HepG2 (cell line): ENCODE measurements around the gene TMEM108. TPM values are rescaled to one million over a fixed set of nuclear protein-coding genes. Genes with fewer than 3 reads are reported as not detected.

Experiments
- ATAC-seq: fragments of 200-7000 bp; cut with Tn5 transposase; 3 replicates; pipeline ENCODE4 v1.9.1; 2020; ENCODE audit warnings: mild to moderate bottlenecking, moderate library complexity
- BruUV-seq: library from RNA; stranded (reverse); fragments of 400-500 nt; replicated peaks from 2 replicates; lab custom pipeline; 2021; lab: Mats Ljungman, UMichigan
- CTCF ChIA-PET: fragments of 300-600 bp; formaldehyde crosslinking; extraction: SDS; loops from one replicate; lab custom pipeline; 2021; ENCODE audit warnings: low total read pairs, inconsistent platforms, low intra/inter-chr PET ratio; lab: Yijun Ruan, JAX
- POLR2A ChIA-PET: fragments of 350-600 bp; sonication (Branson Sonifier 250); formaldehyde crosslinking; loops from one replicate; lab custom pipeline; 2020; ENCODE audit warnings: antibody characterized with exemption, inconsistent platforms; lab: Yijun Ruan, JAX
- DNase-seq: peaks from one replicate; pipeline ENCODE4 v3.0.0-alpha.2; 2015; ENCODE audit warnings: low spot score
- FAIRE-seq: peaks from 3 replicates; lab custom pipeline; 2011; peaks lifted over from hg19 to GRCh38; lab: Jason Lieb, UNC
- H2AFZ ChIP-seq: one replicate; pipeline ENCODE4 v1.6.1; 2011; ENCODE audit warnings: low read length, inconsistent platforms
- H3K27ac ChIP-seq: fragments of 300-600 bp; 3 replicates; pipeline ENCODE4 v1.8.0; 2011; ENCODE audit warnings: mixed run types, mild to moderate bottlenecking, mixed read lengths, low read length, inconsistent platforms; ENCODE audit not compliant: insufficient read depth; ENCODE audit errors: extremely low read length
- H3K27me3 ChIP-seq, 2 experiments: fragments of 200-600 bp in 1 of 2; 2 replicates in 1 of 2; 3 replicates in 1 of 2; pipeline versions ENCODE4 v1.6.0 to v1.8.0; 2011; ENCODE audit warnings: low read length in 2 of 2, mild to moderate bottlenecking in 2 of 2, moderate library complexity in 2 of 2, inconsistent platforms in 1 of 2; ENCODE audit not compliant: insufficient read depth in 2 of 2, control insufficient read depth in 1 of 2
- H3K36me3 ChIP-seq, 2 experiments: fragments of 200-600 bp in 1 of 2; replicated peaks in 1 of 2; 2 replicates in 1 of 2; 3 replicates in 1 of 2; pipeline versions ENCODE4 v1.5.1 to v1.8.0; 2011; ENCODE audit warnings: low read length in 2 of 2, inconsistent platforms in 1 of 2; ENCODE audit not compliant: insufficient read depth in 2 of 2, control insufficient read depth in 1 of 2
- H3K4me1 ChIP-seq: 2 replicates; pipeline ENCODE4 v1.5.1; 2012; ENCODE audit warnings: low read length, inconsistent platforms; ENCODE audit not compliant: insufficient read depth
- H3K4me2 ChIP-seq: 2 replicates; pipeline ENCODE4 v1.6.0; 2011; ENCODE audit warnings: low read depth, low read length, inconsistent platforms
- H3K4me3 ChIP-seq, 3 experiments: fragments of 200-600 bp in 1 of 3; sonication (generic), shearing (Covaris generic) in 1 of 3; replicated peaks in 1 of 3; 2 replicates each; pipeline ENCODE4 v1.5.1; 2011 to 2016; ENCODE audit warnings: low read length in 3 of 3, inconsistent platforms in 2 of 3, low read depth in 2 of 3, mild to moderate bottlenecking in 2 of 3, control low read depth in 1 of 3, mixed read lengths in 1 of 3; ENCODE audit not compliant: insufficient read depth in 1 of 3
- H3K79me2 ChIP-seq: one replicate; pipeline ENCODE4 v1.6.1; 2011; ENCODE audit warnings: low read length, inconsistent platforms; ENCODE audit not compliant: insufficient read depth
- H3K9ac ChIP-seq: 2 replicates; pipeline ENCODE4 v1.6.0; 2011; ENCODE audit warnings: mild to moderate bottlenecking, low read depth, low read length, inconsistent platforms; ENCODE audit not compliant: insufficient read depth
- H3K9me3 ChIP-seq: 2 replicates; pipeline ENCODE4 v1.5.1; 2012; ENCODE audit warnings: mild to moderate bottlenecking, low read length
- H4K20me1 ChIP-seq: 2 replicates; pipeline ENCODE4 v1.6.0; 2011; ENCODE audit warnings: inconsistent platforms, mild to moderate bottlenecking, low read length, moderate library complexity; ENCODE audit not compliant: insufficient read depth
- ARID3A ChIP-seq: IDR thresholded peaks from 2 replicates; pipeline ENCODE4 v1.6.1; 2012; ENCODE audit warnings: low read depth, low read length, improper control_type of control experiment
- RFX1 ChIP-seq: fragments of 450-650 bp; IDR thresholded peaks from 2 replicates; pipeline ENCODE4 v1.6.1; 2017
- ZNF577 ChIP-seq: sonication (generic); formaldehyde crosslinking; IDR thresholded peaks from 2 replicates; pipeline ENCODE4 v1.4.0; 2020; ENCODE audit warnings: mild to moderate bottlenecking, low read depth, missing genetic modification reagents, borderline replicate concordance
- WGBS: methylation state at CpG from one replicate; pipeline ENCODE4 v1.1.6; 2017; ENCODE audit warnings: low lambda C conversion rate; 5-methylcytosine and 5-hydroxymethylcytosine counted together
- in situ Hi-C: cut with HindIII; loops from 2 replicates; pipeline ENCODE4 v1.10.0; 2017; ENCODE audit warnings: low pct_unique_long_range_greater_than_20kb; ENCODE audit not compliant: extremely low pct_ligation_motif_present
- intact Hi-C: fragments of 100-400 bp; cut with micrococcal nuclease; formaldehyde crosslinking; loops from one replicate; pipeline ENCODE4 v1.10.0; 2022; ENCODE audit not compliant: unreplicated experiment
- polyA plus RNA-seq, 8 experiments: library from polyadenylated mRNA; depleted of rRNA in 3 of 8; stranded (reverse) in 7 of 8; unstranded in 1 of 8; fragments of >200 nt; fragmentation: Illumina TruSeq in 4 of 8; extraction: Trizol in 4 of 8; gene quantifications; 2 replicates each; pipeline versions ENCODE4 v1.2.1 to v1.2.3, GENCODE V29; 2011 to 2016; ENCODE audit warnings: low read depth in 4 of 8, missing spikeins in 1 of 8, mixed read lengths in 1 of 8; ENCODE audit not compliant: insufficient read depth in 1 of 8
- total RNA-seq, 5 experiments: library from RNA; depleted of rRNA; stranded (reverse); fragments of >200 nt; fragmentation: Illumina TruSeq; extraction: Trizol; gene quantifications; 2 replicates each; pipeline ENCODE4 v1.2.3, GENCODE V29; 2016; ENCODE audit warnings: low read depth in 1 of 5

TMEM108 gene
- total and polyA plus RNA-seq, 2 of the 13 experiments (the other 11 are each of a cell fraction or from before 2014, with no cell fraction given), result not detected

GRCh38 chr3:133360476-133360875, 322.3 kb downstream of the TMEM108 start:
- H3K27me3 ChIP-seq, result peaks cover 0 to 2% of the 10 kb centered on the region in 2 experiments; a peak in 1 of 5 replicates
- H2AFZ ChIP-seq, result no peak overlapping the region
- in situ Hi-C loops (no loop called here), intact Hi-C loops (no loop called here)
- WGBS, result 26% methylated on average over 2 of the region's 2 CpGs
- FAIRE-seq (no peak), DNase-seq (no peak), ATAC-seq (no peak)
- H3K27ac ChIP-seq, result no peak overlapping the region
- POLR2A ChIA-PET, result no interaction called here
- H3K4me2 ChIP-seq, result no peak overlapping the region
- H3K9ac ChIP-seq, result no peak overlapping the region
- H3K79me2 ChIP-seq, result no peaks in the 10 kb centered on the region
- 0 out of 2 replicates have a peak, but pooled peaks cover 4% of the 10 kb centered on the region for H3K9me3 ChIP-seq
- no peak overlapping the region for H3K4me3 ChIP-seq
- no peaks in the 10 kb centered on the region for H3K36me3 ChIP-seq
- no peaks in the 10 kb centered on the region for H4K20me1 ChIP-seq
- no peaks in the 10 kb centered on the region for H3K4me1 ChIP-seq
- TF ChIP-seq ZNF577, result no peak
- TF ChIP-seq ARID3A, result no peak
- TF ChIP-seq, all 625 proteins: peak for 0
- no TSS peak for BruUV-seq
- CTCF ChIA-PET, result no interaction called here

- H3K79me2 ChIP-seq, result no peaks in the 10 kb centered on the region
- no peak overlapping the region for H3K4me3 ChIP-seq
- H3K4me1 ChIP-seq, result no peaks in the 10 kb centered on the region
- DNase-seq (no peak), FAIRE-seq (no peak), ATAC-seq (no peak)
- H3K36me3 ChIP-seq, result no peaks in the 10 kb centered on the region
- H3K9ac ChIP-seq, result no peak overlapping the region
- TF ChIP-seq RFX1, result no peak
- in situ Hi-C loops, result no loop called here
- intact Hi-C loops, result no loop called here
- H4K20me1 ChIP-seq, result no peaks in the 10 kb centered on the region
- H3K9me3 ChIP-seq, result 0 out of 2 replicates have a peak, but pooled peaks cover 4% of the 10 kb centered on the region
- H3K27me3 ChIP-seq, result peaks cover 0 to 2% of the 10 kb centered on the region in 2 experiments; a peak in 1 of 5 replicates
- POLR2A ChIA-PET, result no interaction called here
- 9% methylated on average over 2 of the region's 2 CpGs for WGBS
- no peak overlapping the region for H2AFZ ChIP-seq
- CTCF ChIA-PET, result no interaction called here
- BruUV-seq, result no TSS peak
- no peak overlapping the region for H3K4me2 ChIP-seq
- no peak overlapping the region for H3K27ac ChIP-seq
Observed at GRCh38 chr3:133361011-133361410, 322.8 kb downstream of the TMEM108 start.
